ENCODE measurements around the gene MPP2. TPM values are rescaled to one million over a fixed set of nuclear protein-coding genes. Genes with fewer than 3 reads are reported as not detected.

MPP2 gene
- total RNA-seq, 4 donors from 2014 or later: 2.0 to 20.9 (median 13.3) TPM

DNA sequence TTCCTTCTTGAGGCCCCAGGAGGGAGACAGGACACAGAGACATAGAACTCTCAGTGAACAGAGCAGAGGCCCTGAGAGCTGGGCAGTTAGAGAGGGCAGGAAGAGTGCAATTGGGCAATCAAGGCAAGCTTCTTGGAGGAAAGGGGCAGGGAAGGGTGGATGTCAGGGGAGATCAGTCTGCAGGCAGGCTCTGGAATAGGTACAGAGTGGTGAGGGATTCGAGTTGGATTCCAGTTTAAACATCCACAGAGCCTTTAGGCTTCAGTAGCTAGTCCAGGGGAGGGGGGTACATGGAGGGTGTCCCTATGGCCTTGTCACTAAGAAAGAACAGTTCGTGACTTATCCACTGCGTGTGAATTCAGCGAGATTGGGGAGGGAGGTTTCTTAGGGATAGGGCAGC is 44.4 kb upstream of the MPP2 start:
- H3K27ac ChIP-seq: no peak overlapping the region
- H3K36me3 ChIP-seq: no peaks in the 10 kb centered on the region
- peaks cover 0 to 35% of the 10 kb centered on the region in 2 donors for H3K27me3 ChIP-seq
- H3K4me1 ChIP-seq: no peaks in the 10 kb centered on the region
- intact Hi-C loops (cut with DNase I; ENCODE audit: low total_unique reads): no loop called here
- no peaks in the 10 kb centered on the region for H3K9me3 ChIP-seq
- no peak for DNase-seq
- H3K4me3 ChIP-seq: no peak overlapping the region
- TF ChIP-seq POLR2A (IDR thresholded peaks at IDR 0.05): no peak
- TF ChIP-seq, protein P1, sequence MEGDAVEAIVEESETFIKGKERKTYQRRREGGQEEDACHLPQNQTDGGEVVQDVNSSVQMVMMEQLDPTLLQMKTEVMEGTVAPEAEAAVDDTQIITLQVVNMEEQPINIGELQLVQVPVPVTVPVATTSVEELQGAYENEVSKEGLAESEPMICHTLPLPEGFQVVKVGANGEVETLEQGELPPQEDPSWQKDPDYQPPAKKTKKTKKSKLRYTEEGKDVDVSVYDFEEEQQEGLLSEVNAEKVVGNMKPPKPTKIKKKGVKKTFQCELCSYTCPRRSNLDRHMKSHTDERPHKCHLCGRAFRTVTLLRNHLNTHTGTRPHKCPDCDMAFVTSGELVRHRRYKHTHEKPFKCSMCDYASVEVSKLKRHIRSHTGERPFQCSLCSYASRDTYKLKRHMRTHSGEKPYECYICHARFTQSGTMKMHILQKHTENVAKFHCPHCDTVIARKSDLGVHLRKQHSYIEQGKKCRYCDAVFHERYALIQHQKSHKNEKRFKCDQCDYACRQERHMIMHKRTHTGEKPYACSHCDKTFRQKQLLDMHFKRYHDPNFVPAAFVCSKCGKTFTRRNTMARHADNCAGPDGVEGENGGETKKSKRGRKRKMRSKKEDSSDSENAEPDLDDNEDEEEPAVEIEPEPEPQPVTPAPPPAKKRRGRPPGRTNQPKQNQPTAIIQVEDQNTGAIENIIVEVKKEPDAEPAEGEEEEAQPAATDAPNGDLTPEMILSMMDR (IDR thresholded peaks at IDR 0.05): no peak

DNA sequence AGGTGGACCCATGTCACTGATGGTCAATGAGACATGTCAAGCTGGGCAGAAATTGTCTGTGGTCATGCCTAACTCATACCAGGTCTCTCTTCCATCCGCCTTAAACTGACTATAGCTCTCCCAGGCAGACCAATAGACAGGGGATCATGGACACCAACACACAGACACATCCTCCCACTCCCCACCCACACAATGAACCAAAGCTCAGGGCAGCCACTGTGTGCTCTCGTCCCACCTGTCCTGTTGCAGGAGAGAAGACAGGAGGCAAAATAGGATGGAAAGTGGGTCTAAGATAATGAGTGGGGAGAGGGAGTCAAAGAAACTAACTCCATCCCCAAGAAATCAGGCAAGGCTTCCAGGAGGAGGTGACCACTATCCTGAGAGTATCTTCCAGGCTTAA is 43.2 kb upstream of the MPP2 start:
- DNase-seq: no peak
- H3K4me1 ChIP-seq: no peaks in the 10 kb centered on the region
- H3K27me3 ChIP-seq: peaks cover 0 to 35% of the 10 kb centered on the region in 2 donors
- no peaks in the 10 kb centered on the region for H3K9me3 ChIP-seq
- H3K27ac ChIP-seq: no peak overlapping the region
- intact Hi-C loops (cut with DNase I; ENCODE audit: low total_unique reads): no loop called here
- no peaks in the 10 kb centered on the region for H3K36me3 ChIP-seq
- no peak overlapping the region for H3K4me3 ChIP-seq
- no peak for TF ChIP-seq POLR2A (IDR thresholded peaks at IDR 0.05)
- TF ChIP-seq, protein P1 (IDR thresholded peaks at IDR 0.05): no peak

- DNase-seq: no peak
- no peaks in the 10 kb centered on the region for H3K36me3 ChIP-seq
- H3K27ac ChIP-seq: no peak overlapping the region
- peaks cover 0 to 35% of the 10 kb centered on the region in 2 donors for H3K27me3 ChIP-seq
- no peak overlapping the region for H3K4me3 ChIP-seq
- H3K4me1 ChIP-seq: no peaks in the 10 kb centered on the region
- intact Hi-C loops (cut with DNase I; ENCODE audit: low total_unique reads): no loop called here
- no peaks in the 10 kb centered on the region for H3K9me3 ChIP-seq
- TF ChIP-seq POLR2A (IDR thresholded peaks at IDR 0.05): no peak
- TF ChIP-seq, protein P1 (IDR thresholded peaks at IDR 0.05): no peak
These were observed 42.4 kb upstream of the MPP2 start for GRCh38 chr17:43949781-43950180.

GRCh38 chr17:43946781-43947180 is 39.4 kb upstream of the MPP2 start:
- Histone ChIP-seq H3K4me3 (no peak overlapping the region), H3K9me3 (no peaks in the 10 kb centered on the region), H3K36me3 (no peaks in the 10 kb centered on the region), H3K27ac (no peak overlapping the region), H3K4me1 (no peaks in the 10 kb centered on the region), H3K27me3 (peaks cover 0 to 16% of the 10 kb centered on the region in 2 donors)
- TF ChIP-seq POLR2A (IDR thresholded peaks at IDR 0.05): no peak
- TF ChIP-seq, protein P1 (IDR thresholded peaks at IDR 0.05): no peak
- no peak for DNase-seq
- intact Hi-C loops (cut with DNase I; ENCODE audit: low total_unique reads): no loop called here

- Histone ChIP-seq H3K4me1 (no peaks in the 10 kb centered on the region), H3K4me3 (no peak overlapping the region), H3K9me3 (no peaks in the 10 kb centered on the region), H3K27me3 (peaks cover 0 to under 1% of the 10 kb centered on the region in 2 donors), H3K36me3 (no peaks in the 10 kb centered on the region), H3K27ac (no peak overlapping the region)
- intact Hi-C loops (cut with DNase I; ENCODE audit: low total_unique reads): no loop called here
- no peak for DNase-seq
- TF ChIP-seq, protein P1 (IDR thresholded peaks at IDR 0.05): no peak
- TF ChIP-seq POLR2A (IDR thresholded peaks at IDR 0.05): no peak
These were observed 37.9 kb upstream of the MPP2 start for GRCh38 chr17:43945074-43945829.
